ENCODE results near the gene CAPN15.

DNA sequence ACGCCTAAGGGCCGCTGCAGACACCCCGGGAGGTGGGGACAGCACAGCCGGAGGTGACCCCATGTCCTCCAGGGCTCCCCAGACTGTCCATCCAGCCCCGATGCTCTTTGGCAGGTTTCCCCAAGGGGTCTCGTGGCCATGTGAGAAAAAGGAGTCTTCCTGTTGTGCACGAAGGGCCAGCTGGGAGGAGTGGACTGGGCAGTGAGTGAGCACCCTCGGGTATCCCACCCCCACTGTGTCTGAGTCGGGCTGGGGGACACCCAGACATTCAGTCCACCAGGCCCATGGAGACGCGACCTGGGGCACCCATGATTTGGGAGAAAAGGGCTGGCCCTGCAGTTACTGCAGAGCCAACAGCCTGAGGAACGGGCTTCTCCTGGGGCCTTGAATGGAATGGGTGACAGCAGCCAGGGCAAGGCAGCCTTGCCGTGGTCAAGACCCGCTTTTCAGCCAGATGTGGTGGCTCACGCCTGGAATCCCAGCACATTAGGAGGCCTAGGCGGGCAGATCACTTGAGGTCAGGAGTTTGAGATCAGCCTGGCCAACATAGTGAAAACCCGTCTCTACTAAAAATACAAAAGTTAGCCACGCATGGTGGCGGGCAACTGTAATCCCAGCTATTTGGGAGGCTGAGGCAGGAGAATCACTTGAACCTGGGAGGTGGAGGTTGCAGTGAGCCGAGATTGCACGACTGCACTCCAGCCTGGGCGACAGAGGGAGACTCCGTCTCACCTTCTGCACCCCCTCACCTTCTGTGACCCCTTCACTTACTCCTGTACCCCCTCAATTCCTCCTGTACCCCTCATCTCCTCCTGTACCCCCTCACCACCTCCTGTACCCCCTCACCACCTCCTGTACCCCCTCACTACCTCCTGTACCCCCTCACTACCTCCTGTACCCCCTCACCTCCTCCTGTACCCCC lies 24.1 kb upstream of the CAPN15 start:
- TF ChIP-seq, protein P1, sequence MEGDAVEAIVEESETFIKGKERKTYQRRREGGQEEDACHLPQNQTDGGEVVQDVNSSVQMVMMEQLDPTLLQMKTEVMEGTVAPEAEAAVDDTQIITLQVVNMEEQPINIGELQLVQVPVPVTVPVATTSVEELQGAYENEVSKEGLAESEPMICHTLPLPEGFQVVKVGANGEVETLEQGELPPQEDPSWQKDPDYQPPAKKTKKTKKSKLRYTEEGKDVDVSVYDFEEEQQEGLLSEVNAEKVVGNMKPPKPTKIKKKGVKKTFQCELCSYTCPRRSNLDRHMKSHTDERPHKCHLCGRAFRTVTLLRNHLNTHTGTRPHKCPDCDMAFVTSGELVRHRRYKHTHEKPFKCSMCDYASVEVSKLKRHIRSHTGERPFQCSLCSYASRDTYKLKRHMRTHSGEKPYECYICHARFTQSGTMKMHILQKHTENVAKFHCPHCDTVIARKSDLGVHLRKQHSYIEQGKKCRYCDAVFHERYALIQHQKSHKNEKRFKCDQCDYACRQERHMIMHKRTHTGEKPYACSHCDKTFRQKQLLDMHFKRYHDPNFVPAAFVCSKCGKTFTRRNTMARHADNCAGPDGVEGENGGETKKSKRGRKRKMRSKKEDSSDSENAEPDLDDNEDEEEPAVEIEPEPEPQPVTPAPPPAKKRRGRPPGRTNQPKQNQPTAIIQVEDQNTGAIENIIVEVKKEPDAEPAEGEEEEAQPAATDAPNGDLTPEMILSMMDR (conservative IDR thresholded peaks at IDR 0.05; ENCODE audit: low read depth, low read length): no peak
- no peak for TF ChIP-seq EZH2 (IDR thresholded peaks at IDR 0.05; ENCODE audit: borderline replicate concordance, low read depth, low read length, poor library complexity, severe bottlenecking)

All from A673 (cell line).